HepG2 (cell line): ENCODE results near the gene MTMR3. TPM values are rescaled to one million over a fixed set of nuclear protein-coding genes. Genes with fewer than 3 reads are reported as not detected.

Experiments used
- MTF1 ChIP-seq: sonication (generic); formaldehyde crosslinking; IDR thresholded peaks from 2 replicates; pipeline ENCODE4 v1.5.0; 2020; ENCODE audit warnings: missing genetic modification reagents
- NCOA1 ChIP-seq: sonication (generic); formaldehyde crosslinking; IDR thresholded peaks from 2 replicates; pipeline ENCODE4 v1.9.0; 2021; ENCODE audit warnings: missing genetic modification reagents
- polyA plus RNA-seq, 8 experiments: library from polyadenylated mRNA; depleted of rRNA in 3 of 8; stranded (reverse) in 7 of 8; unstranded in 1 of 8; fragments of >200 nt; fragmentation: Illumina TruSeq in 4 of 8; extraction: Trizol in 4 of 8; gene quantifications; 2 replicates each; pipeline versions ENCODE4 v1.2.1 to v1.2.3, GENCODE V29; 2011 to 2016; ENCODE audit warnings: low read depth in 4 of 8, missing spikeins in 1 of 8, mixed read lengths in 1 of 8; ENCODE audit not compliant: insufficient read depth in 1 of 8
- total RNA-seq, 5 experiments: library from RNA; depleted of rRNA; stranded (reverse); fragments of >200 nt; fragmentation: Illumina TruSeq; extraction: Trizol; gene quantifications; 2 replicates each; pipeline ENCODE4 v1.2.3, GENCODE V29; 2016; ENCODE audit warnings: low read depth in 1 of 5
- TF ChIP-seq, protein P1 (sequence below): sonication (generic); formaldehyde crosslinking; IDR thresholded peaks from 2 replicates; pipeline ENCODE4 v1.5.0; 2020; ENCODE audit warnings: mild to moderate bottlenecking, missing genetic modification reagents
- TF ChIP-seq, protein P2 (sequence below), 2 experiments: fragments of 450-650 bp in 1 of 2; sonication (generic) in 1 of 2; formaldehyde crosslinking in 1 of 2; IDR thresholded peaks; 2 replicates each; pipeline versions ENCODE4 v1.6.1 to v1.8.0; 2016 to 2022; ENCODE audit warnings: antibody characterized with exemption in 1 of 2, mild to moderate bottlenecking in 1 of 2, missing genetic modification reagents in 1 of 2

Gene MTMR3
- total and polyA plus RNA-seq, 2 of the 13 experiments (the other 11 are each of a cell fraction or from before 2014, with no cell fraction given), result 12.6 to 24.8 TPM

DNA sequence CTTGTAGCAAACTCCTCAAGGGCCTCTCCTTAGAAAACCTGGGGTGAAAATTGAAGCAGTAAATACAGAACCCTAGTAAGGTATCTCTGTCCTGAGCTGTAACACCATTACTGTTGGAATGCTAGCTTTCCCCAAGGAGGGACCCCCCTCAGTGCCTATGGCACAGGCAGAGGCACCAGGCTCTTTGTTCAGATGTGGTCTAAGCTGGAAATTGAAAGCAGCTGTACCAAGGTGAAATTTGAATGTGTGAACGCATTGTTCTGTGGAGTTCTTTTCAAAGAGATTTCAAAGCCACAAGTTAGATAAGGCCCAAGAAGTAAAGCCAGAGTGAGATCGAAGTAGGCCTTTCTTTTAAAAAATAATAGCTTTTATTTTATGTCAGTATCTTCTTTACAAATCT is 125.4 kb downstream of the MTMR3 start (continued):
- TF ChIP-seq, protein P1, sequence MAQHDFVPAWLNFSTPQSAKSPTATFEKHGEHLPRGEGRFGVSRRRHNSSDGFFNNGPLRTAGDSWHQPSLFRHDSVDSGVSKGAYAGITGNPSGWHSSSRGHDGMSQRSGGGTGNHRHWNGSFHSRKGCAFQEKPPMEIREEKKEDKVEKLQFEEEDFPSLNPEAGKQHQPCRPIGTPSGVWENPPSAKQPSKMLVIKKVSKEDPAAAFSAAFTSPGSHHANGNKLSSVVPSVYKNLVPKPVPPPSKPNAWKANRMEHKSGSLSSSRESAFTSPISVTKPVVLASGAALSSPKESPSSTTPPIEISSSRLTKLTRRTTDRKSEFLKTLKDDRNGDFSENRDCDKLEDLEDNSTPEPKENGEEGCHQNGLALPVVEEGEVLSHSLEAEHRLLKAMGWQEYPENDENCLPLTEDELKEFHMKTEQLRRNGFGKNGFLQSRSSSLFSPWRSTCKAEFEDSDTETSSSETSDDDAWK (CRISPR knock-in tag), result no peak
- no peak for TF ChIP-seq MTF1 (CRISPR knock-in tag)
- TF ChIP-seq, protein P2, sequence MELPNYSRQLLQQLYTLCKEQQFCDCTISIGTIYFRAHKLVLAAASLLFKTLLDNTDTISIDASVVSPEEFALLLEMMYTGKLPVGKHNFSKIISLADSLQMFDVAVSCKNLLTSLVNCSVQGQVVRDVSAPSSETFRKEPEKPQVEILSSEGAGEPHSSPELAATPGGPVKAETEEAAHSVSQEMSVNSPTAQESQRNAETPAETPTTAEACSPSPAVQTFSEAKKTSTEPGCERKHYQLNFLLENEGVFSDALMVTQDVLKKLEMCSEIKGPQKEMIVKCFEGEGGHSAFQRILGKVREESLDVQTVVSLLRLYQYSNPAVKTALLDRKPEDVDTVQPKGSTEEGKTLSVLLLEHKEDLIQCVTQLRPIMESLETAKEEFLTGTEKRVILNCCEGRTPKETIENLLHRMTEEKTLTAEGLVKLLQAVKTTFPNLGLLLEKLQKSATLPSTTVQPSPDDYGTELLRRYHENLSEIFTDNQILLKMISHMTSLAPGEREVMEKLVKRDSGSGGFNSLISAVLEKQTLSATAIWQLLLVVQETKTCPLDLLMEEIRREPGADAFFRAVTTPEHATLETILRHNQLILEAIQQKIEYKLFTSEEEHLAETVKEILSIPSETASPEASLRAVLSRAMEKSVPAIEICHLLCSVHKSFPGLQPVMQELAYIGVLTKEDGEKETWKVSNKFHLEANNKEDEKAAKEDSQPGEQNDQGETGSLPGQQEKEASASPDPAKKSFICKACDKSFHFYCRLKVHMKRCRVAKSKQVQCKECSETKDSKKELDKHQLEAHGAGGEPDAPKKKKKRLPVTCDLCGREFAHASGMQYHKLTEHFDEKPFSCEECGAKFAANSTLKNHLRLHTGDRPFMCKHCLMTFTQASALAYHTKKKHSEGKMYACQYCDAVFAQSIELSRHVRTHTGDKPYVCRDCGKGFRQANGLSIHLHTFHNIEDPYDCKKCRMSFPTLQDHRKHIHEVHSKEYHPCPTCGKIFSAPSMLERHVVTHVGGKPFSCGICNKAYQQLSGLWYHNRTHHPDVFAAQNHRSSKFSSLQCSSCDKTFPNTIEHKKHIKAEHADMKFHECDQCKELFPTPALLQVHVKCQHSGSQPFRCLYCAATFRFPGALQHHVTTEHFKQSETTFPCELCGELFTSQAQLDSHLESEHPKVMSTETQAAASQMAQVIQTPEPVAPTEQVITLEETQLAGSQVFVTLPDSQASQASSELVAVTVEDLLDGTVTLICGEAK (IDR thresholded peaks at IDR 0.05), result no peak
- TF ChIP-seq, protein P2 (CRISPR knock-in tag; IDR thresholded peaks at IDR 0.05), result no peak
- no peak for TF ChIP-seq NCOA1 (CRISPR knock-in tag)
